HG02763 (cell line): ENCODE measurements around the gene ADAP1.
"Not testable (repeated sequence)": the region's sequence is repeated elsewhere in the genome, so short reads cannot be mapped to it uniquely, and the experiment has no call there.

Experiments
- ATAC-seq: cut with Tn5 transposase; IDR thresholded peaks from one replicate; pipeline ENCODE4 v1.9.1; 2021; ENCODE audit warnings: mild to moderate bottlenecking, moderate library complexity; ENCODE audit not compliant: unreplicated experiment

ADAP1 gene

GRCh38 chr7:954330-955238, at the start of gene ADAP1:
TSS of gene ADAP1 (minus strand) at chr7:954680. CDS start at chr7:954477, 203 bp downstream.
- no peak for ATAC-seq

DNA sequence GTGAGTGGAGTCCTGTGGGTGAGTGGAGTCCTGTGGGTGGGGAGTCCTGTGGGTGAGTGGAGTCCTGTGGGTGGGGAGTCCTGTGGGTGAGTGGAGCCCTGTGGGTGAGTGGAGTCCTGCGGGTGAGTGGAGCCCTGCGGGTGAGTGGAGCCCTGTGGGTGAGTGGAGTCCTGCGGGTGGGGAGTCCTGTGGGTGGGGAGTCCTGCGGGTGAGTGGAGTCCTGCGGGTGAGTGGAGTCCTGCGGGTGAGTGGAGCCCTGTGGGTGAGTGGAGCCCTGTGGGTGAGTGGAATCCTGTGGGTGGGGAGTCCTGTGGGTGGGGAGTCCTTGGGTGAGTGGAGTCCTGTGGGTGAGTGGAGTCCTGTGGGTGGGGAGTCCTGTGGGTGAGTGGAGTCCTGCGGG, 48.0 kb upstream of the ADAP1 start:
- not testable (repeated sequence) for ATAC-seq

DNA sequence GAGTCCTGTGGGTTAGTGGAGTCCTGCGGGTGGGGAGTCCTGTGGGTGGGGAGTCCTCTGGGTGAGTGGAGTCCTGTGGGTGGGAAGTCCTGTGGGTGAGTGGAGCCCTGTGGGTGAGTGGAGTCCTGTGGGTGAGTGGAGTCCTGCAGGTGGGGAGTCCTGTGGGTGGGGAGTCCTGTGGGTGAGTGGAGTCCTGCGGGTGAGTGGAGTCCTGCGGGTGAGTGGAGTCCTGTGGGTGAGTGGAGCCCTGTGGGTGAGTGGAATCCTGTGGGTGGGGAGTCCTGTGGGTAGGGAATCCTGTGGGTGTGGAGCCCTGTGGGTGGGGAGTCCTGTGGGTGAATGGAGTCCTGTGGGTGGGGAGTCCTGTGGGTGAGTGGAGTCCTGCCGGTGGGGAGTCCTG, 47.5 kb upstream of the ADAP1 start:
- ATAC-seq, result not testable (repeated sequence)

GRCh38 chr7:1001069-1001770, 46.7 kb upstream of the ADAP1 start:
- ATAC-seq, result not testable (repeated sequence)

DNA sequence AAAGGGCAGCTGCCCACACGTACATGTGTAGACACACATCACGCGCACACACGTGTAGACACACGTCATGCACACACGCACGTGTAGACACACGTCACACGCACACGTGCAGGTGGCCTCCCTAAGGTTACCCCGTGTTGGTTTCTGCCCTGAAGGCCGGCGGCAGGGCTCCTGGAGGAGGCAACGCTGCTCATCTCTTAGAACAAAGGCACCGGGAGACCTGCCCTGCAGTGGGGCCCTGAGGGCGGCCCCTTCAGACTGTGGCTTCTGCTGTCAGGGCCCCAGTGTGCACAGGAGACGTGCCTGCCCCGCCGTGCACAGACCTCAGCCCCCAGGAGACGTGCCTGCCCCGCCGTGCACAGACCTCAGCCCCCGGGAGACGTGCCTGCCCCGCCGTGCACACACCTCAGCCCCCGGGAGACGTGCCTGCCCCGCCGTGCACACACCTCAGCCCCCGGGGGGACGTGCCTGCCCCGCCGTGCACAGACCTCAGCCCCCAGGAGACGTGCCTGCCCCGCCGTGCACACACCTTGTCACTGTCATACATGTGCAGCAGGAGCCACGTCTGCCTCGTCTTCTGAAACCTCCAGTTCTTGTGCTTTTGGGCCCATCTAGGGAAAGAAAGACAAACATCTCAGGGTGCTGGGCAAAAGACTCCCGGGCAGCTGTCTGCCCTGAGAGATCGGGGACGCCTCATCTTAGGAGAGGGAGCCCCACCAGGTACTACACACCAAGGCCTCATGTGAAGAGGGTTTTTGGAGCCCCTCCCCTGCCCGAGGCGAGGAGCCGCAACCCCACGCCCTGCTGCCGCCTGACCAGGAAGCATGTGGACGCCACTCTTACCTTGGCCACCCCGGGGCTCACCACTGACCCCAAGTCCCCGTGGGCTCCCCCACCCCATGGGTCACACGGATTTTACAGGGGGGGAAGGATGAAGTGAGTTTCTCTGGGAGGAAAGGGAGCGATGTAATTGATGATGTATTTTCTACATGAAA, 45.8 kb upstream of the ADAP1 start:
- no peak for ATAC-seq

DNA sequence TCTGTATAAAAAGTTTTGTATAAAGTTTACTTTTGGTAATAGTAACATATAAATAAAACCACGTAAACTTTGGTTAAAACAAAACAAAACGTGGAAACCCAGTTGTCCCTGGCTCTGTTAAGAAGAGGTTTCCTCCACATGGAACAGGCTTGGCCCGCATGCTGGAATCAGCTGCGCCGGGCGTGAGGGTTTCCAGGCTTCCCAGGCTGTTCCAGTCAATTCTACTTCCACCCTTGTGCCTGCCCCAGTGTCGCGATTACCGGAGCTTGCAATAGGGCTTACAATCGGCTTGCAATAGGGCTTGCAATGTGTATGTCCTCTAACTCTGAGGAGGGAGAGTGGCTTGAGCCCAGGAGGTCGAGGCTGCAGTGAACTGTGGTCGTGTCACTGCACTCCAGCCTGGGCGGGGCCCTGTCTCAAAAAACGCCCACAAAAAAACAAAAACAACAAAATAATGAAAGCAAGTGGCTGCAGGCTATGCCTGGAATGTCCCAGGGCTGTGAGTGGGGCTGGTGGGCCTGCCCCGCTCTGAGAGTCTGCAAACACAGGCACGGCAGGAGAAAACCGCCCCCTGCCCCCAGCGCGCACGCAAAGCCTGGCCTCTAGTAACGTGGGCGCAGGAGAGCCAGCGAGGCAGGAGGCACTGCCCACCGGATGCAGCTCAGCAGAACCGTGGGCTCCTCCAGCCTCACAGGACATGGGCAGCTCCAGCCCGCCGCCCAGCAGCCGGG, 44.8 kb upstream of the ADAP1 start:
- ATAC-seq, result no peak

DNA sequence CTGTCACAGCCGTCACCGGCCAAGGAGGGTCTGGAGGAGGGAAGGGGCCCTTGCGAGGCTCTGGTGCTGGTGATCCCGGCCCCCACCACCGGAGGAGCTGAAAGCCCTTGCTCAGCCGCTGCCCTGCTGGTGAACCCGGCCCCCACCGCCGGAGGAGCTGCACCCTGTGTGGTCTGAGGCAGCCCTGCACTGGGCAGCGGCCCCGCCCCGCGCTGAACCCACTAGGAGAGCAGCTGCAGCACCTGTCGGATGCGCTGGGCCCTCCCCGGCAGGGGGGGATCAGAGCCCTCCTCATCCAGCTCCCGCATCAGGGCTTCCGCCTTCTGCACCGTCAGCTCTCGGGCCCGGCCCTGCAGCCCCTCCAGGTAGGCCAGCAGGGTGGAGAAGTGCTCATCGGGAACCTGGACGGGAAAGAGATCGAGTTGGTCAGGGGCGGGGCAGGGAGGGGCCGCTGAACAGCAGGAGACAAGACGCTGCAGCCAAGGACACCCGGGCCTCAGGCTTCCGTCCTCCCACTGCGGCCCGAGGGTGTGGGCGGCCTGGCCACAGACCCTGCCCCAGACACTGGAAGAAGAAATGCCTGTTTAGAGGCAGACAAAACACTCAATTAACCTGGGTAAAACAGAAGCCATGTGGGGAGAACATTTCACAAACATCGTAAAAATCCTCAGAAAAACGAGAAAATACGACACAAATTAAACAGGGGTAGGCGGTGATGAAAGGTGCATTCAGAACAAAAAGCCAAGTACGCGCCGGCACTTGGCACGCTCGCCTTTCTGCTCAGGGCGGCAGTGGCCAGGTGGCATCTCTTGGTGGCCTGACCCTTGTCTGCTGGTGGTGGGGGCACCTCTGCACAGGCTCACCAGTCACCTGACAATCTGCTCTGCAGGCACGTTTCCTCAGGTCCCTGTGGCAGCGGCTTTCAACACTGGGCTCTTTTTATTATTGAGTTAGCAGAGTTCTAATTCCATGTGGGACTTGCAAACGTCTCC, 43.2 kb upstream of the ADAP1 start:
- no peak for ATAC-seq

GRCh38 chr7:996079-996872, 41.8 kb upstream of the ADAP1 start:
- no peak for ATAC-seq

- ATAC-seq, result no peak
These were observed 41.1 kb upstream of the ADAP1 start for GRCh38 chr7:995571-995970.

DNA sequence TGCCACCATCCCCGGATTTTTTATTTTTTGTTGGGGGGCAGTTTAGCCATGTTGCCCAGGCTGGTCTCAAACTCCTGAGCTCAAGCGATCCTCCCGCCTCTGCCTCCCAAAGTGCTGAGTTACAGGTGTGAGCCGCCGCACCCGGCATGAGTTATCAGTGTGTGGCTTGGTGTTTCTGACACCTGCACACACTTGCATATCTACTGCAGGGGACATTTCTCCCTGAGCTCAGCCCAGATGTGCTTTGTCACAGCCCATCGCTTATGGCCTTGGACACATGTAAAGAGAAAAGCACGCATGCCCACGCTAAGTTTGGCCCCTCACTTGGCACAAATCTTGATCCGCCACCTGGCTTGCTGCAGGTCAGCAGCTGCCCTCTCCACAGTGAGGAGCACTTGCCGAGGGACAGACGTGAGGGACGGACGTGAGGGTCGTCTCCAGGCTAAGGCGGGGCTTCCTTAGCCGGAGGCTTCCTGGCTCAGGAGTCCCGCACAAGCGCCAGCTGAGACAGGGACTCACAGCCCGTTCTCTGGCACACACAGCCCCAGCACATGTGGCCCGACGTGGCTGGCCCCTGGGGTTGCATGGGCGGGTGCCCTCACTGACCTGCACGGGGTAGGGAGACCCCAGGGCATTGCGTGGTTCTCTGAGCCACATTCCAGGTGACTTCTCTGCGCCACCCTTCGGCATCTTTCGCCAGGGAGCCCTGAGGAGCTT, 40.3 kb upstream of the ADAP1 start:
- ATAC-seq, result no peak

DNA sequence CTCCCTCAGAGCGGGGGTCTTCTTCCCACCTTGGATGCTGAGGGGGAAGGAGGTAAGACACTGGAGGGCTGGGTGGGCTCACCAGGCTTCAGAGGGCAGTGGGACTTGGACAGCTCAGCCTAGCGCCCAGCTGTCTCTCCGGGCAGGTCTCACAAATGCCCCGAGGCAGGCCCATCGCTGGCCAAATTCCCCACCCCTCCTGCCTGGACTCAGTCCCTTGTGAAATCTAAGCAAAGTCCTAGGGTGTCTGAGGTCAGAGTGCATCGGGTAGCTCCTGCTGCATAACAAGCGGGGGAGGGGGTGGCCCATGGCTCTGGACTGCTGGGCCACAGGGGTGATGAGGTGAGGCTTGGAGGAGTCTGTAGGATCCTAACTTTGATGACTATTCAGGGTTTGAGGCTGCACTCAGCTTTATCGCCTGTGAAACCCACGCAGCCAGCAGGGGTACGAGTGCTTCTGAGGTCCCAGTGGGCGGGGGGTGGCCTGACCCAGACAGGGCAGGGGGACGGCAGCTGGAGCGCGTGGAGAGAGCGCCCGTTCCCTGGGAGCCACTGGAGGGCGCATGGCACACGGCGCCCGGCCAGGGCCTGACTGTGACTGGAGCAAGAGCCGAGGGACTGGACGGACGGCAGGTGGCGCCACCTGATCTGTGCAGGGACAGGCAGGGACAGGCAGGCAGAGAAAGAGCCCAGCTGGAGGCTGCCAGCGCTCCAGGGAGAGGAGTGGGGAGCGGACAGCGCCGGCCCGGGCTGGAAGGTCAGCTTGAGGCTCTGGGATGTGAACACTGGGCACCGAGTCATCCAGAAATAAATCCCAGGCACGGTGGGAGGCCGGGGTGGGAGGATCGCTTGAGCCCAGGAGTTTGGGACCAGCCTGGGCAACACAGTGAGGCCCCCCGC, 38.5 kb upstream of the ADAP1 start:
- ATAC-seq, result peak; percentile 77

GRCh38 chr7:991729-992656, 37.5 kb upstream of the ADAP1 start:
- no peak for ATAC-seq

GRCh38 chr7:990933-991728, 36.7 kb upstream of the ADAP1 start:
- no peak for ATAC-seq

DNA sequence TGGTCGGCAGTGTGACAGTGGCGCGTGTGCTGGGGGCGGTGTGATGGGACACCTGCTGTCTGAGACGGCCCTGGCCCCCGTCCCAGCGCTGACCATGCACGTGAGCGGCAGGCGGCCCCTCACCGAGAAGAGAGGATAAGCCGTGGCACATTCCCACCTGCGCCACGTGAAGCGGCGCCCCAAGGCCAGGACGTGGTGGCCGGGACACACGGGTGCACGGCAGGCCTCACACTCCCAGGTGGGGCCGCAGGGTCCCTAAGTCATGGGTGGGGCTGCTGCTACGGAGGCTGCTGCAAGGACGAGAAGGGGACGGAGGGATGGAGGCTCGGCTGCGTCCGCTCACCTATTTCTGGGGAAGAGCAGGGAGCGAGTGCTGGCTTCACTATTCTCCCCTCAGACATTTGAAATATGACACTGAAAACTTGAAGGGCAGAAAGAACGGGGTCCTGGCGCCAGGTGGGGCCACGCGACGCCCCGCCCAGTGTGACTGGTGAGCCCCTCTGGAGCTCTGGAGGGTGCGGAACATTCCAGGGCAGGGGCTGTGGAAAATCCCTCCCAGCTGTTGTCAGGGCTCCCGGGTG, 36.0 kb upstream of the ADAP1 start:
- no peak for ATAC-seq
